Calu3 (cell line): ENCODE data around the gene EFCAB8. TPM values are rescaled to one million over a fixed set of nuclear protein-coding genes. Genes with fewer than 3 reads are reported as not detected.

Source experiments
- BruUV-seq: library from RNA; stranded (reverse); fragments of 400-500 nt; replicated peaks from 2 replicates; lab custom pipeline; 2021; lab: Mats Ljungman, UMichigan
- CTCF ChIA-PET: fragments of 300-600 bp; sonication (Branson Sonifier 250); formaldehyde crosslinking; loops from one replicate; lab custom pipeline; 2022; ENCODE audit warnings: antibody characterized with exemption; lab: Charles Lee
- DNase-seq: peaks from one replicate; pipeline ENCODE4 v3.0.0; 2022
- H3K27ac Mint-ChIP-seq: one replicate; pipeline ENCODE4 v1.8.0; 2022; ENCODE audit warnings: mixed read lengths; ENCODE audit not compliant: unreplicated experiment
- H3K27me3 Mint-ChIP-seq: one replicate; pipeline ENCODE4 v1.8.0; 2022; ENCODE audit warnings: mixed read lengths; ENCODE audit not compliant: unreplicated experiment
- H3K36me3 Mint-ChIP-seq: one replicate; pipeline ENCODE4 v1.8.0; 2022; ENCODE audit warnings: mild to moderate bottlenecking, moderate library complexity, mixed read lengths; ENCODE audit not compliant: insufficient read depth, unreplicated experiment
- H3K4me1 Mint-ChIP-seq: one replicate; pipeline ENCODE4 v1.8.0; 2022; ENCODE audit warnings: mild to moderate bottlenecking, low read depth, mixed read lengths; ENCODE audit not compliant: unreplicated experiment
- H3K4me3 Mint-ChIP-seq: one replicate; pipeline ENCODE4 v1.8.0; 2022; ENCODE audit warnings: mild to moderate bottlenecking, low read depth, moderate library complexity, mixed read lengths; ENCODE audit not compliant: unreplicated experiment
- H3K9me3 Mint-ChIP-seq: one replicate; pipeline ENCODE4 v1.8.0; 2022; ENCODE audit warnings: low read depth, mixed read lengths; ENCODE audit not compliant: unreplicated experiment
- intact Hi-C: fragments of 100-400 bp; cut with micrococcal nuclease; formaldehyde crosslinking; loops from one replicate; pipeline ENCODE4 v1.10.0; 2022; ENCODE audit not compliant: unreplicated experiment
- total RNA-seq: library from RNA; stranded (reverse); gene quantifications from 2 replicates; pipeline ENCODE4 v1.2.3, GENCODE V29; 2022
- TF ChIP-seq, protein P1 (sequence below): fragments of 200-600 bp; IDR thresholded peaks from one replicate; pipeline ENCODE4 v1.8.0; 2022; ENCODE audit warnings: antibody characterized with exemption; ENCODE audit not compliant: unreplicated experiment

EFCAB8 gene
- total RNA-seq, 1 experiment from 2014 or later: 1.1 TPM

DNA sequence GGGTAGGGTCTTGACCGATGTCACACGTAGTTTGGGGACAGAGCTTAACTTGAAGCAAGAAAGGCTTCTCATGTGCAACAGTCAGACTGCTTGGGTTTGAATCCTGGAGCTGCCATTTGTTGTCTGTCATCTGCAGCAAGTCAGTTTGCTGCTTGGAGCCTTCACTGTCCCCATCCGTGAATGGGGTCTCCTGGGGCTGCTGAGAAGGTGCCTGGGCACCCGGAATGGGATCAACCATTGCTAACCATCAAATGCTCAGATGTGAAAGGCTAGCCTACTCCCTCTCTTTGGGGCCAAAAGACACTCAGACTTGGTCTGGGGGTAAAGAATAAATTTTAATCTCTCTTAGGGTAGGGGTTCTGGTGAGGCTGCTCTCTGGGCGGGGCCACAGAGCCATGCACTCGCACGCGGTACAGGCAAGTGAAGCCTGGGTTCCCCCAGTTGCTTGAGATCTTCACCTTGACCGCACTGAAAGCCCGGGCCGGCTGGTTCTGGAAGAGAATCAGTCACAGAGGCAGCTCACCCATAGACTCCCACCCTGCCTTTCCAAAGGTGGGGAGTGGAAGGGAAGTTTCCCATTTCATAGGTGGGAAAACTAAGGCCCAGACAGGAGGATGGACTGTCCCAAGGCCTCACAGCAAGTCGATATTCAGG is 124.9 kb downstream of the EFCAB8 start:
- CTCF ChIA-PET: no interaction called here
- Mint-ChIP-seq H3K4me1 (no peaks in the 10 kb centered on the region), H3K9me3 (no peaks in the 10 kb centered on the region), H3K27ac (no peak overlapping the region), H3K4me3 (no peak overlapping the region), H3K27me3 (peaks cover 84% of the 10 kb centered on the region), H3K36me3 (peaks cover 8% of the 10 kb centered on the region)
- intact Hi-C loops: no loop called here
- DNase-seq: no peak
- BruUV-seq: no TSS peak
- TF ChIP-seq, protein P1, sequence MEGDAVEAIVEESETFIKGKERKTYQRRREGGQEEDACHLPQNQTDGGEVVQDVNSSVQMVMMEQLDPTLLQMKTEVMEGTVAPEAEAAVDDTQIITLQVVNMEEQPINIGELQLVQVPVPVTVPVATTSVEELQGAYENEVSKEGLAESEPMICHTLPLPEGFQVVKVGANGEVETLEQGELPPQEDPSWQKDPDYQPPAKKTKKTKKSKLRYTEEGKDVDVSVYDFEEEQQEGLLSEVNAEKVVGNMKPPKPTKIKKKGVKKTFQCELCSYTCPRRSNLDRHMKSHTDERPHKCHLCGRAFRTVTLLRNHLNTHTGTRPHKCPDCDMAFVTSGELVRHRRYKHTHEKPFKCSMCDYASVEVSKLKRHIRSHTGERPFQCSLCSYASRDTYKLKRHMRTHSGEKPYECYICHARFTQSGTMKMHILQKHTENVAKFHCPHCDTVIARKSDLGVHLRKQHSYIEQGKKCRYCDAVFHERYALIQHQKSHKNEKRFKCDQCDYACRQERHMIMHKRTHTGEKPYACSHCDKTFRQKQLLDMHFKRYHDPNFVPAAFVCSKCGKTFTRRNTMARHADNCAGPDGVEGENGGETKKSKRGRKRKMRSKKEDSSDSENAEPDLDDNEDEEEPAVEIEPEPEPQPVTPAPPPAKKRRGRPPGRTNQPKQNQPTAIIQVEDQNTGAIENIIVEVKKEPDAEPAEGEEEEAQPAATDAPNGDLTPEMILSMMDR: no peak

DNA sequence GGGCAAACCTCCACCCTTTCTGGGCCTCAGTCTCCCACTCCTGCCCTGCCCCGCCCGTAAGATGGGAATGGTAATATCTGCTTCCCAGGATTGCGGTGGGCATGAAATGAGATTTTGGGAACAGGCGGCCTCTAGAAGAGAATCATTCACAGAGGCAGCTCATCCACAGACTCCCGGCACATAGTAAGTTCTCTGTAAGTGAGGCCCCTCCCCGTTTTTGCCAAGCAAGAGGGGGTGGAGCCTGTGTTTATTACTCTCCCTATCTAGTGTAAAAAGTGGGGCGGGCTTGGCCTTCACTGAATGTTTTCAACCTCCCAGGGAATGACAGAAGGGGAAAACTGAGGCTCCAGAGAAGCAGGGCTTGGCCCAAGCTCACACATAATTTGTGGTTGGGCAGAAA is 125.5 kb downstream of the EFCAB8 start:
- Mint-ChIP-seq H3K9me3 (no peaks in the 10 kb centered on the region), H3K4me1 (no peaks in the 10 kb centered on the region), H3K36me3 (peaks cover 8% of the 10 kb centered on the region), H3K27ac (no peak overlapping the region), H3K4me3 (no peak overlapping the region), H3K27me3 (peaks cover 78% of the 10 kb centered on the region)
- no peak for DNase-seq
- no TSS peak for BruUV-seq
- intact Hi-C loops: no loop called here
- CTCF ChIA-PET: no interaction called here
- TF ChIP-seq, protein P1: no peak

DNA sequence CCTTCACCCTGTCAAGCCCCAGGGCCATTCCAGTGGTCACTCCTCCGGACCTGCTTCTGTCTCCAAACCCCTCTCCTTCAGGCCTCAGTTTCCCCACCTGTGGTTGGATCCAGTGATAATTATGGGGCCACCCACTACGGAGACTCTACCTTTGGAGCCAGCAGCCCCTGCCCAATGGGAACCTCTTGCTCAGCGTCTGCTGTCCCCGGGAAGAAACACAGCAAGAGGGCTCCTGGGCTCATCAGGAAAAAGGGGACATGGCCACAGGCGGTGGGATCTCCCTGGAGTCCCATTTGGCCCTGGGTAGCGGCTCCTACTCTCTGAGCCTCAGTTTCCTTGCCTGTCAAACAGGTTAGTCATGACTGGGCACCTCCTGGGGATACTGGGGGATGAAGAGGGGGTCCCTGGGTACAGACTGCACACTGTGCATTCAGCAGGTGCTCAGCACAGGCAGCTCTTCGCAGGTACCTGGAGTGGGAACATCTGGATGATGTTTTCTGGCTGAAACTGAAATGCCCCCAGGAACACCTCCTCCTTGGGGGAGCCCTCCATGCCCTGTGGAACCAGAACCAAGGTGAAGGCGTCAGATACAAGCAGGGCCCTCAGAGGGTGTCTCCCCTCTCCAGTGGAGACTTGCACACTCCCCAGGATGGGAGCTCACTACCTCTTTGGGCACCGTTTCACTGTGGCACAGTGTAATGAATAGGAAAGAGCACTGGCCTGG is 126.1 kb downstream of the EFCAB8 start:
- Mint-ChIP-seq H3K27me3 (peaks cover 72% of the 10 kb centered on the region), H3K9me3 (no peaks in the 10 kb centered on the region), H3K4me1 (no peaks in the 10 kb centered on the region), H3K36me3 (peaks cover 8% of the 10 kb centered on the region), H3K27ac (no peak overlapping the region), H3K4me3 (no peak overlapping the region)
- DNase-seq: no peak
- TF ChIP-seq, protein P1: no peak
- CTCF ChIA-PET: interaction anchor here (0.5 to 1.1 kb wide), 3 partner anchors 218 to 449 kb away, joined by 3 to 5 read pairs (median 4); no protein-coding TSS in a partner anchor
- no TSS peak for BruUV-seq
- intact Hi-C loops: no loop called here

DNA sequence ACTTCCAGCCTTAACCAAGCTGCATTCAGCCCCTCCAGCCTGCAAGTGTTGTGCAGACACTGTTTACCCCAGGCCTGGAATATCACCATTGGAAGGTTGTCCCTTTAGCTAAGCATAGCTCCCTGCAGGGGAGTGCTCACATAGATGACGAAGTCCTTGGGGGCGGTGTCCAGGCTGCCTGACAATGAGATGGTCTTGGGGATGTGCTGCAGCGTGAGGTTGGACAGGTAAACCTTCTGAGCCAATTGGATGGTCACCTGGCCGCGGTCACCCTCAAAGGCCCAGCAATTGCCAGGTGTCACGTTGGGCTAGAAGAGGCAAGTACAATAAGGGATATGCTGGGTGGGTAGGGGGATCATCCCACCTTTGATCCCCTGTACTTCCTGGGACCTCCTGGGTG is 126.9 kb downstream of the EFCAB8 start:
- CTCF ChIA-PET: interaction anchor here (1.1 kb wide), 1 partner anchor 277 kb away, joined by 5 read pairs; no protein-coding TSS in a partner anchor
- Mint-ChIP-seq H3K4me1 (no peaks in the 10 kb centered on the region), H3K27ac (no peak overlapping the region), H3K27me3 (peaks cover 68% of the 10 kb centered on the region), H3K4me3 (no peak overlapping the region), H3K9me3 (no peaks in the 10 kb centered on the region), H3K36me3 (peaks cover 8% of the 10 kb centered on the region)
- no TSS peak for BruUV-seq
- TF ChIP-seq, protein P1: no peak
- DNase-seq: no peak
- intact Hi-C loops: no loop called here
